Stimulated activated naive CD4-positive, alpha-beta T cell (primary cell): ENCODE results near the gene ANAPC1.
A peak's percentile ranks its signal among the peaks of the same experiment; 100 is the strongest.
"Not testable (repeated sequence)": the region's sequence is repeated elsewhere in the genome, so short reads cannot be mapped to it uniquely, and the experiment has no call there.

Experiments
- DNase-seq, 6 experiments: peaks; one replicate each; lab custom pipeline; 2025; lab: John Stamatoyannopoulos, UW

The ANAPC1 gene

GRCh38 chr2:111904726-111905474, 20.9 kb upstream of the ANAPC1 start:
- no peak for DNase-seq

GRCh38 chr2:111903930-111904439, 20.0 kb upstream of the ANAPC1 start:
- no peak for DNase-seq

- no peak for DNase-seq
These were observed 19.5 kb upstream of the ANAPC1 start for GRCh38 chr2:111903516-111903915.

- DNase-seq: no peak
These were observed 16.9 kb upstream of the ANAPC1 start for GRCh38 chr2:111900859-111901258.

- peak in 3 of 6 experiments; percentile 18 to 29 (median 22) for DNase-seq
These were observed 14.9 kb upstream of the ANAPC1 start for GRCh38 chr2:111898703-111899514.

- peak; percentile 11 to 33 (median 25) for DNase-seq
These were observed 14.1 kb upstream of the ANAPC1 start, which contains the start of gene MERTK for GRCh38 chr2:111897924-111898702. MERTK (plus strand) TSS chr2:111898607; CDS start chr2:111898736, 129 bp downstream.

- DNase-seq: no peak
These were observed 13.6 kb upstream of the ANAPC1 start for GRCh38 chr2:111897630-111897923.

- DNase-seq: no peak
These were observed 12.6 kb upstream of the ANAPC1 start for GRCh38 chr2:111896576-111896975.

- no peak for DNase-seq
These were observed 12.0 kb upstream of the ANAPC1 start for GRCh38 chr2:111896024-111896423.

GRCh38 chr2:111884592-111884964, 585 bp upstream of the ANAPC1 start:
- DNase-seq: no peak

- not testable (repeated sequence) for DNase-seq
These were observed 11.2 kb downstream of the ANAPC1 start for GRCh38 chr2:111872806-111873205.

GRCh38 chr2:111865124-111865523, 18.9 kb downstream of the ANAPC1 start:
- DNase-seq: not testable (repeated sequence)

GRCh38 chr2:111860005-111860404, 24.0 kb downstream of the ANAPC1 start:
- DNase-seq: not testable (repeated sequence)

GRCh38 chr2:111852544-111852943, 31.4 kb downstream of the ANAPC1 start:
- not testable (repeated sequence) for DNase-seq

- peak in 2 of 6 experiments; percentile 1 to 4 for DNase-seq
These were observed 33.3 kb downstream of the ANAPC1 start for GRCh38 chr2:111850646-111851045.

GRCh38 chr2:111839625-111840282, 44.2 kb downstream of the ANAPC1 start:
- DNase-seq: not testable (repeated sequence)

GRCh38 chr2:111838992-111839391, 45.0 kb downstream of the ANAPC1 start:
- not testable (repeated sequence) for DNase-seq

GRCh38 chr2:111834221-111834620, 49.8 kb downstream of the ANAPC1 start:
- not testable (repeated sequence) for DNase-seq

GRCh38 chr2:111830479-111830878, 53.5 kb downstream of the ANAPC1 start:
- not testable (repeated sequence) for DNase-seq

GRCh38 chr2:111828217-111828766, 55.7 kb downstream of the ANAPC1 start:
- DNase-seq: not testable (repeated sequence)

- DNase-seq: not testable (repeated sequence)
These were observed 70.9 kb downstream of the ANAPC1 start for GRCh38 chr2:111812970-111813622.
